IMR-90 (cell line): Measurements from ENCODE around the gene AADACL3. TPM values are rescaled to one million over a fixed set of nuclear protein-coding genes. Genes with fewer than 3 reads are reported as not detected.

ENCODE experiments used
- ATAC-seq: fragments of 200-7000 bp; cut with Tn5 transposase; 2 replicates; pipeline ENCODE4 v1.9.1; 2020; ENCODE audit warnings: low read depth, mild to moderate bottlenecking, moderate library complexity
- BruUV-seq: library from RNA; stranded (reverse); fragments of 400-500 nt; replicated peaks from 2 replicates; lab custom pipeline; 2021; lab: Mats Ljungman, UMichigan
- CTCF ChIA-PET: fragments of 300-600 bp; formaldehyde crosslinking; extraction: SDS; loops from one replicate; lab custom pipeline; 2021; ENCODE audit warnings: antibody characterized with exemption; lab: Yijun Ruan, JAX
- POLR2A ChIA-PET: fragments of 300-600 bp; sonication (Branson Sonifier 250); formaldehyde crosslinking; loops from one replicate; lab custom pipeline; 2022; ENCODE audit warnings: antibody characterized with exemption; ENCODE audit not compliant: unreplicated experiment; lab: Charles Lee
- DNase-seq: peaks from one replicate; pipeline ENCODE4 v3.0.0; 2013
- H2AFZ ChIP-seq: replicated peaks from 2 replicates; pipeline ENCODE3; 2013; ENCODE audit warnings: low read length, mild to moderate bottlenecking; ENCODE audit not compliant: poor library complexity
- H2AK5ac ChIP-seq: 2 replicates; pipeline ENCODE4 v1.6.1; 2013; ENCODE audit warnings: low read depth, low read length, inconsistent platforms
- H2AK9ac ChIP-seq: replicated peaks from 2 replicates; pipeline ENCODE3; 2013; ENCODE audit warnings: mild to moderate bottlenecking, low read depth, low read length, moderate library complexity; ENCODE audit not compliant: poor library complexity
- H2BK120ac ChIP-seq: 2 replicates; pipeline ENCODE4 v1.6.1; 2013; ENCODE audit warnings: low read depth, low read length, inconsistent platforms
- H2BK15ac ChIP-seq: 3 replicates; pipeline ENCODE4 v1.6.1; 2013; ENCODE audit warnings: low read depth, low read length, inconsistent platforms
- H2BK20ac ChIP-seq: 2 replicates; pipeline ENCODE4 v1.6.1; 2013; ENCODE audit warnings: low read depth, mild to moderate bottlenecking, inconsistent platforms, low read length, moderate library complexity
- H2BK5ac ChIP-seq: 2 replicates; pipeline ENCODE4 v1.6.1; 2013; ENCODE audit warnings: mild to moderate bottlenecking, low read depth, low read length, inconsistent platforms; ENCODE audit not compliant: poor library complexity, severe bottlenecking
- H3K14ac ChIP-seq: replicated peaks from 2 replicates; pipeline ENCODE4 v1.6.1; 2013; ENCODE audit warnings: low read depth, low read length, inconsistent platforms
- H3K18ac ChIP-seq: 2 replicates; pipeline ENCODE4 v1.6.1; 2013; ENCODE audit warnings: low read depth, low read length, control low read depth
- H3K23ac ChIP-seq: 2 replicates; pipeline ENCODE4 v1.6.1; 2013; ENCODE audit warnings: low read depth, low read length, inconsistent platforms
- H3K27ac ChIP-seq: 2 replicates; pipeline ENCODE4 v1.5.1; 2013; ENCODE audit warnings: mild to moderate bottlenecking, control low read depth, low read length; ENCODE audit not compliant: insufficient read depth
- H3K27me3 ChIP-seq: 2 replicates; pipeline ENCODE4 v1.6.1; 2013; ENCODE audit warnings: low read length; ENCODE audit not compliant: control insufficient read depth, insufficient read depth
- H3K36me3 ChIP-seq: 2 replicates; pipeline ENCODE4 v1.6.1; 2013; ENCODE audit warnings: low read length, mixed read lengths; ENCODE audit not compliant: control insufficient read depth, insufficient read depth
- H3K4ac ChIP-seq: 2 replicates; pipeline ENCODE4 v1.6.1; 2013; ENCODE audit warnings: low read depth, low read length, inconsistent platforms
- H3K4me1 ChIP-seq: 2 replicates; pipeline ENCODE4 v1.6.1; 2013; ENCODE audit warnings: low read length, mixed read lengths; ENCODE audit not compliant: control insufficient read depth, insufficient read depth
- H3K4me2 ChIP-seq: 2 replicates; pipeline ENCODE4 v1.6.1; 2013; ENCODE audit warnings: low read depth, mild to moderate bottlenecking, control low read depth, low read length, moderate library complexity
- H3K4me3 ChIP-seq: 2 replicates; pipeline ENCODE4 v1.5.1; 2013; ENCODE audit warnings: low read depth, mild to moderate bottlenecking, control low read depth, low read length, moderate library complexity; ENCODE audit not compliant: insufficient read depth
- H3K56ac ChIP-seq: 2 replicates; pipeline ENCODE4 v1.6.1; 2013; ENCODE audit warnings: low read length, inconsistent platforms; ENCODE audit not compliant: insufficient read depth; ENCODE audit errors: extremely low read depth
- H3K79me1 ChIP-seq, 2 experiments: 2 replicates each; pipeline ENCODE4 v1.6.1; 2013; ENCODE audit warnings: low read length in 2 of 2, inconsistent platforms in 1 of 2, low read depth in 1 of 2
- H3K9ac ChIP-seq: 2 replicates; pipeline ENCODE4 v1.6.1; 2013; ENCODE audit warnings: low read depth, low read length, control low read depth
- H3K9me1 ChIP-seq: 2 replicates; pipeline ENCODE4 v1.6.1; 2013; ENCODE audit warnings: low read length, inconsistent platforms; ENCODE audit not compliant: insufficient read depth
- H3K9me3 ChIP-seq: 2 replicates; pipeline ENCODE4 v1.6.1; 2013; ENCODE audit warnings: low read length; ENCODE audit not compliant: control insufficient read depth, insufficient read depth
- H4K20me1 ChIP-seq: 2 replicates; pipeline ENCODE4 v1.6.1; 2013; ENCODE audit warnings: low read length, inconsistent platforms; ENCODE audit not compliant: insufficient read depth
- H4K5ac ChIP-seq: 2 replicates; pipeline ENCODE4 v1.6.1; 2013; ENCODE audit warnings: mild to moderate bottlenecking, low read depth, low read length, control low read depth
- H4K8ac ChIP-seq, 2 experiments: 2 replicates each; pipeline ENCODE4 v1.6.1; 2013; ENCODE audit warnings: low read depth in 2 of 2, low read length in 2 of 2, control low read depth in 1 of 2, inconsistent platforms in 1 of 2
- H4K91ac ChIP-seq: 2 replicates; pipeline ENCODE4 v1.6.1; 2013; ENCODE audit warnings: low read depth, low read length, inconsistent platforms; ENCODE audit not compliant: insufficient read depth
- BHLHE40 ChIP-seq: fragments of 150-350 bp; IDR thresholded peaks from 2 replicates; pipeline ENCODE4 v1.6.1; 2016; ENCODE audit warnings: mild to moderate bottlenecking, low read depth, low read length
- CHD1 ChIP-seq: IDR thresholded peaks from 2 replicates; pipeline ENCODE4 v1.6.1; 2012; ENCODE audit warnings: low read depth, low read length, improper control_type of control experiment
- CTCF ChIP-seq: conservative IDR thresholded peaks from 2 replicates; pipeline ENCODE4 v1.5.1; 2012; ENCODE audit warnings: mild to moderate bottlenecking, low read depth, low read length, improper control_type of control experiment
- ELK1 ChIP-seq: fragments of 150-350 bp; IDR thresholded peaks from 2 replicates; pipeline ENCODE4 v1.6.1; 2016; ENCODE audit warnings: low read depth, mild to moderate bottlenecking, low read length, moderate library complexity, borderline replicate concordance
- FOS ChIP-seq: fragments of 150-350 bp; IDR thresholded peaks from 2 replicates; pipeline ENCODE4 v1.6.1; 2016; ENCODE audit warnings: low read depth, low read length
- MAFK ChIP-seq: IDR thresholded peaks from 2 replicates; pipeline ENCODE4 v1.6.1; 2012; ENCODE audit warnings: low read depth, low read length, improper control_type of control experiment
- MXI1 ChIP-seq: IDR thresholded peaks from 2 replicates; pipeline ENCODE4 v1.6.1; 2012; ENCODE audit warnings: low read depth, mild to moderate bottlenecking, low read length, moderate library complexity, borderline replicate concordance
- NFE2L2 ChIP-seq: fragments of 150-350 bp; IDR thresholded peaks from 2 replicates; pipeline ENCODE4 v1.6.1; 2016; ENCODE audit warnings: low read depth, mild to moderate bottlenecking, low read length
- RCOR1 ChIP-seq: IDR thresholded peaks from 2 replicates; pipeline ENCODE4 v1.6.1; 2012; ENCODE audit warnings: mild to moderate bottlenecking, low read length, improper control_type of control experiment; ENCODE audit not compliant: insufficient replicate concordance
- RFX5 ChIP-seq: IDR thresholded peaks from 2 replicates; pipeline ENCODE4 v1.8.0; 2012; ENCODE audit warnings: low read depth, mild to moderate bottlenecking, low read length, moderate library complexity
- SMC3 ChIP-seq: fragments of 150-350 bp; IDR thresholded peaks from 2 replicates; pipeline ENCODE4 v1.6.1; 2016; ENCODE audit warnings: low read depth, mild to moderate bottlenecking, antibody characterized with exemption, low read length, moderate library complexity
- USF2 ChIP-seq: fragments of 150-350 bp; IDR thresholded peaks from 2 replicates; pipeline ENCODE4 v1.6.1; 2017; ENCODE audit warnings: mild to moderate bottlenecking, antibody characterized with exemption, low read length, low read depth
- WGBS, 2 experiments: methylation state at CpG; one replicate each; pipeline versions ENCODE4 v1.1.5 to v1.1.7; 2013; ENCODE audit warnings: missing lambda C conversion rate in 2 of 2; ENCODE audit not compliant: insufficient read length in 1 of 2; ENCODE audit errors: extremely low coverage in 2 of 2; 5-methylcytosine and 5-hydroxymethylcytosine counted together
- dilution Hi-C: fragments of 300-500 bp; cut with HindIII; formaldehyde crosslinking; loops from one replicate; pipeline ENCODE4 v1.14.3; 2018; ENCODE audit warnings: low sequenced_read_pairs; ENCODE audit not compliant: unreplicated experiment
- in situ Hi-C: fragments of 300-500 bp; cut with MboI; formaldehyde crosslinking; loops from 3 replicates; pipeline ENCODE4 v1.14.3; 2019; ENCODE audit warnings: low sequenced_read_pairs, inconsistent platforms, mixed read lengths
- intact Hi-C: fragments of 100-400 bp; cut with micrococcal nuclease; formaldehyde crosslinking; loops from 2 replicates; pipeline ENCODE4 v1.10.0; 2022
- polyA plus RNA-seq, 3 experiments: library from polyadenylated mRNA; depleted of rRNA; stranded (reverse); fragments of >200 nt; gene quantifications; 2 replicates each; pipeline ENCODE4 v1.2.3, GENCODE V29; 2012; ENCODE audit warnings: low replicate concordance in 1 of 3
- total RNA-seq: library from RNA; depleted of rRNA; stranded (reverse); fragments of >200 nt; gene quantifications from 2 replicates; pipeline ENCODE4 v1.2.3, GENCODE V29; 2012

Gene AADACL3
- total and polyA plus RNA-seq, 2 of the 4 experiments (the other 2 are of a cell fraction): not detected

- no peak overlapping the region for H2BK15ac ChIP-seq
- peak; percentile 9 for DNase-seq
- in situ Hi-C loops: no loop called here
- H2BK120ac ChIP-seq: no peak overlapping the region
- H3K4me1 ChIP-seq: no peaks in the 10 kb centered on the region
- no peak overlapping the region for H3K4me2 ChIP-seq
- H2BK5ac ChIP-seq: no peak overlapping the region
- no TSS peak for BruUV-seq
- no peak overlapping the region for H3K14ac ChIP-seq
- H3K4ac ChIP-seq: no peak overlapping the region
- H3K9me1 ChIP-seq: no peaks in the 10 kb centered on the region
- no peak overlapping the region for H4K8ac ChIP-seq
- H3K56ac ChIP-seq: no peak overlapping the region
- H3K27me3 ChIP-seq: no peaks in the 10 kb centered on the region; the same call in 1 of the 2 replicates
- H4K91ac ChIP-seq: no peak overlapping the region
- H4K5ac ChIP-seq: no peak overlapping the region
- H2AK5ac ChIP-seq: no peak overlapping the region
- H3K4me3 ChIP-seq: no peak overlapping the region
- no peak overlapping the region for H3K9ac ChIP-seq
- dilution Hi-C loops: no loop called here
- H3K79me1 ChIP-seq: no peaks in the 10 kb centered on the region
- no peak overlapping the region for H3K27ac ChIP-seq
- no CpG with 5 or more reads among the region's 3 CpGs for WGBS, 2 experiments
- no peaks in the 10 kb centered on the region for H3K9me3 ChIP-seq
- no peak overlapping the region for H2AFZ ChIP-seq
- H4K20me1 ChIP-seq: no peaks in the 10 kb centered on the region
- no peak for ATAC-seq
- no peaks in the 10 kb centered on the region for H3K36me3 ChIP-seq
- H3K18ac ChIP-seq: no peak overlapping the region
- H2BK20ac ChIP-seq: no peak overlapping the region
- POLR2A ChIA-PET: interaction anchor here (0.6 kb wide), 1 partner anchor 8 kb away, joined by 5 read pairs; no protein-coding TSS in a partner anchor
- TF ChIP-seq MAFK: no peak
- TF ChIP-seq CTCF: no peak
- no peak for TF ChIP-seq NFE2L2
- no peak for TF ChIP-seq RFX5
- no peak for TF ChIP-seq MXI1
- no peak for TF ChIP-seq FOS
- no peak for TF ChIP-seq RCOR1
- TF ChIP-seq USF2: no peak
- TF ChIP-seq BHLHE40: no peak
- TF ChIP-seq SMC3: no peak
- TF ChIP-seq CHD1: no peak
- no peak for TF ChIP-seq ELK1
- CTCF ChIA-PET: no interaction called here
- intact Hi-C loops: no loop called here
- H2AK9ac ChIP-seq: no peak overlapping the region
- no peak overlapping the region for H3K23ac ChIP-seq
These were observed 46.3 kb upstream of the AADACL3 start for GRCh38 chr1:12669529-12670068.
